ELR (cell line): Measurements from ENCODE around the gene ABHD12.

ENCODE experiments used
- DNase-seq: peaks from one replicate; pipeline ENCODE4 v3.0.0-alpha.2; 2015; ENCODE audit warnings: low read depth

ABHD12 gene

GRCh38 chr20:25257130-25257529 is 133.5 kb downstream of the ABHD12 start:
- no peak for DNase-seq

GRCh38 chr20:25256226-25256859 is 134.3 kb downstream of the ABHD12 start:
- DNase-seq, result no peak

- no peak for DNase-seq
Observed at GRCh38 chr20:25254986-25255680, 135.5 kb downstream of the ABHD12 start.

- no peak for DNase-seq
Observed at GRCh38 chr20:25254571-25254970, 136.1 kb downstream of the ABHD12 start.

GRCh38 chr20:25253606-25254275 is 136.9 kb downstream of the ABHD12 start:
- no peak for DNase-seq

- no peak for DNase-seq
Observed at GRCh38 chr20:25252686-25253421, 137.8 kb downstream of the ABHD12 start.

- DNase-seq, result no peak
Observed at GRCh38 chr20:25252230-25252651, 138.4 kb downstream of the ABHD12 start.

GRCh38 chr20:25251558-25251957 is 139.1 kb downstream of the ABHD12 start:
- no peak for DNase-seq

GRCh38 chr20:25251019-25251418 is 139.6 kb downstream of the ABHD12 start:
- DNase-seq, result no peak

- DNase-seq, result no peak
Observed at GRCh38 chr20:25250508-25250907, 140.1 kb downstream of the ABHD12 start.
